Caco-2 (cell line): Measurements from ENCODE around the gene DGKB. TPM values are rescaled to one million over a fixed set of nuclear protein-coding genes. Genes with fewer than 3 reads are reported as not detected.

Source experiments
- BruUV-seq: library from RNA; stranded (reverse); fragments of 400-500 nt; replicated peaks from 2 replicates; lab custom pipeline; 2021; lab: Mats Ljungman, UMichigan
- CTCF ChIA-PET: fragments of 300-600 bp; sonication (Branson Sonifier 250); formaldehyde crosslinking; loops from one replicate; lab custom pipeline; 2022; ENCODE audit warnings: antibody characterized with exemption; lab: Charles Lee
- POLR2A ChIA-PET: fragments of 300-600 bp; sonication (Branson Sonifier 250); formaldehyde crosslinking; loops from one replicate; lab custom pipeline; 2022; ENCODE audit warnings: antibody characterized with exemption; lab: Charles Lee
- DNase-seq, 2 experiments: peaks; one replicate each; pipeline versions ENCODE4 v3.0.0 to v3.0.0-alpha.2; 2020 to 2022
- H3K27me3 ChIP-seq: replicated peaks from 2 replicates; pipeline ENCODE4 v1.6.0; 2011; ENCODE audit warnings: low read length; ENCODE audit not compliant: control insufficient read depth, insufficient read depth
- H3K36me3 ChIP-seq: 2 replicates; pipeline ENCODE4 v1.5.1; 2011; ENCODE audit warnings: low read length; ENCODE audit not compliant: control insufficient read depth, insufficient read depth
- H3K4me1 ChIP-seq: fragments of 250-450 bp; sonication (Bioruptor Pico); 2 replicates; pipeline ENCODE4 v1.5.1; 2020; ENCODE audit warnings: mild to moderate bottlenecking
- H3K4me3 ChIP-seq: 2 replicates; pipeline ENCODE4 v1.5.1; 2011; ENCODE audit warnings: low read depth, mild to moderate bottlenecking, control low read depth, low read length
- H3K9me3 ChIP-seq: fragments of 250-450 bp; sonication (Bioruptor Pico); 2 replicates; pipeline ENCODE4 v1.5.1; 2020; ENCODE audit warnings: mild to moderate bottlenecking, moderate library complexity
- H3K27ac Mint-ChIP-seq: one replicate; pipeline ENCODE4 v1.8.0; 2022; ENCODE audit warnings: mixed read lengths; ENCODE audit not compliant: unreplicated experiment
- H3K27me3 Mint-ChIP-seq: one replicate; pipeline ENCODE4 v1.8.0; 2022; ENCODE audit warnings: mixed read lengths; ENCODE audit not compliant: insufficient read depth, unreplicated experiment
- H3K36me3 Mint-ChIP-seq: one replicate; pipeline ENCODE4 v1.8.0; 2022; ENCODE audit warnings: mild to moderate bottlenecking, mixed read lengths; ENCODE audit not compliant: insufficient read depth, unreplicated experiment
- H3K4me1 Mint-ChIP-seq: one replicate; pipeline ENCODE4 v1.8.0; 2022; ENCODE audit warnings: low read depth, mixed read lengths; ENCODE audit not compliant: unreplicated experiment
- H3K4me3 Mint-ChIP-seq: one replicate; pipeline ENCODE4 v1.8.0; 2022; ENCODE audit warnings: mild to moderate bottlenecking, moderate library complexity, mixed read lengths; ENCODE audit not compliant: unreplicated experiment
- H3K9me3 Mint-ChIP-seq: one replicate; pipeline ENCODE4 v1.8.0; 2022; ENCODE audit warnings: mixed read lengths; ENCODE audit not compliant: unreplicated experiment
- intact Hi-C: fragments of 100-400 bp; cut with micrococcal nuclease; formaldehyde crosslinking; loops from one replicate; pipeline ENCODE4 v1.10.0; 2022; ENCODE audit not compliant: unreplicated experiment
- total RNA-seq: library from RNA; stranded (reverse); gene quantifications from 2 replicates; pipeline ENCODE4 v1.2.3, GENCODE V29; 2022
- TF ChIP-seq, protein P1 (sequence below), 2 experiments: fragments of 200-600 bp in 1 of 2; IDR thresholded peaks; 1 replicate in 1 of 2; 2 replicates in 1 of 2; pipeline versions ENCODE4 v1.5.1 to v1.8.0; 2011 to 2022; ENCODE audit warnings: antibody characterized with exemption in 1 of 2, control low read depth in 1 of 2, inconsistent platforms in 1 of 2, low read depth in 1 of 2, low read length in 1 of 2, mild to moderate bottlenecking in 1 of 2, moderate library complexity in 1 of 2; ENCODE audit not compliant: insufficient read depth in 1 of 2, severe bottlenecking in 1 of 2, unreplicated experiment in 1 of 2

Gene DGKB
- total RNA-seq, 1 experiment from 2014 or later = 0.39 TPM

DNA sequence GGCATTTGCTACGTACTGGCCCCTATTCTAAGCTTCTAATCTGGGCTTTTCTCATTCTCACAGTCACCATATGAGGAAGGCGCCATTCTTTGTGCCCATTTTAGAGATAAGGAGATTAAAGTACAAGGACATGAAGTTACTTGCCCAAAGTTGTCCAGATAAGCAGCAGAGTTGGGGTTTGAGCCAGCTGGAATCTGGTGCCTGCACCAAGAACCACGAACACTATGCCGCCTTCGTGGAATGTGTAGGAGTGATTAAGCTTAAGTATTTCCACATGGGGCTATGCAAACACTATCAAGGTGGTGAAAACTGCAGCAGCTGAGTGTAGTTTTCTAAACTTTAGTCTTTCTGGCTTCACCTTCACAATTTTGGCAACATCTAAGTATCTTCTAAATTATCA, 570.4 kb downstream of the DGKB start:
- TF ChIP-seq, protein P1, sequence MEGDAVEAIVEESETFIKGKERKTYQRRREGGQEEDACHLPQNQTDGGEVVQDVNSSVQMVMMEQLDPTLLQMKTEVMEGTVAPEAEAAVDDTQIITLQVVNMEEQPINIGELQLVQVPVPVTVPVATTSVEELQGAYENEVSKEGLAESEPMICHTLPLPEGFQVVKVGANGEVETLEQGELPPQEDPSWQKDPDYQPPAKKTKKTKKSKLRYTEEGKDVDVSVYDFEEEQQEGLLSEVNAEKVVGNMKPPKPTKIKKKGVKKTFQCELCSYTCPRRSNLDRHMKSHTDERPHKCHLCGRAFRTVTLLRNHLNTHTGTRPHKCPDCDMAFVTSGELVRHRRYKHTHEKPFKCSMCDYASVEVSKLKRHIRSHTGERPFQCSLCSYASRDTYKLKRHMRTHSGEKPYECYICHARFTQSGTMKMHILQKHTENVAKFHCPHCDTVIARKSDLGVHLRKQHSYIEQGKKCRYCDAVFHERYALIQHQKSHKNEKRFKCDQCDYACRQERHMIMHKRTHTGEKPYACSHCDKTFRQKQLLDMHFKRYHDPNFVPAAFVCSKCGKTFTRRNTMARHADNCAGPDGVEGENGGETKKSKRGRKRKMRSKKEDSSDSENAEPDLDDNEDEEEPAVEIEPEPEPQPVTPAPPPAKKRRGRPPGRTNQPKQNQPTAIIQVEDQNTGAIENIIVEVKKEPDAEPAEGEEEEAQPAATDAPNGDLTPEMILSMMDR (IDR thresholded peaks at IDR 0.05; ENCODE audit: insufficient read depth in 1 of 2, low read depth in 1 of 2, low read length in 1 of 2, severe bottlenecking in 1 of 2, unreplicated experiment in 1 of 2) = no peak
- Mint-ChIP-seq H3K4me1 (no peaks in the 10 kb centered on the region), H3K27me3 (no peaks in the 10 kb centered on the region), H3K36me3 (no peaks in the 10 kb centered on the region), H3K4me3 (no peak overlapping the region), H3K9me3 (no peaks in the 10 kb centered on the region), H3K27ac (no peak overlapping the region)
- Histone ChIP-seq H3K36me3 (no peaks in the 10 kb centered on the region), H3K27me3 (no peaks in the 10 kb centered on the region), H3K4me3 (no peak overlapping the region), H3K4me1 (0 out of 2 replicates have a peak, but pooled peaks cover 3% of the 10 kb centered on the region), H3K9me3 (no peaks in the 10 kb centered on the region)
- no TSS peak for BruUV-seq
- no peak for DNase-seq
- intact Hi-C loops = no loop called here
- ChIA-PET CTCF (no interaction called here), POLR2A (no interaction called here)

DNA sequence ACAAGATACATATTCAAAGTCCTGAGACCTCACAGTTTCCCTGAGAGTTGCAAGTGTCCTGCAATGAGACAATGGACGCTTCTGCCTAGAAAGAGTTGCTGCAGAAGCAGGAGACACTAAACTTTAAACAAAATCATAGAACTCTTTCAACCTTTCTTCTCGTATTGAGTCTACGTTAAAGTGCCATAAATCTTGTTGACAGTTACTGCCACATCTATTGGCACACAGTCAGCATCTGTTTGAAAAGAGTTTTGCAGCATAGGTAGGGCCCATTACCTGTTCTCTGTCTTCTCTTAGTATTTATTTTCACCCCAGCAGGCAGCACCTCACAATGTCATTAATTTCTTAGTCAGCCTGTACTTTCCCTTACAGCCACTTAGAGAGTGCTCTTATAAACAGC, 577.8 kb downstream of the DGKB start:
- TF ChIP-seq, protein P1 (IDR thresholded peaks at IDR 0.05; ENCODE audit: insufficient read depth in 1 of 2, low read depth in 1 of 2, low read length in 1 of 2, severe bottlenecking in 1 of 2, unreplicated experiment in 1 of 2) = no peak
- no peaks in the 10 kb centered on the region for H3K9me3 Mint-ChIP-seq
- no peak overlapping the region for H3K27ac Mint-ChIP-seq
- Histone ChIP-seq H3K27me3 (no peaks in the 10 kb centered on the region), H3K36me3 (no peaks in the 10 kb centered on the region), H3K4me1 (no peaks in the 10 kb centered on the region), H3K4me3 (no peak overlapping the region), H3K9me3 (no peaks in the 10 kb centered on the region)
- H3K4me3 Mint-ChIP-seq = no peak overlapping the region
- POLR2A ChIA-PET = no interaction called here
- no TSS peak for BruUV-seq
- H3K36me3 Mint-ChIP-seq = no peaks in the 10 kb centered on the region
- H3K4me1 Mint-ChIP-seq = no peaks in the 10 kb centered on the region
- intact Hi-C loops = no loop called here
- no peak for DNase-seq
- CTCF ChIA-PET = interaction anchor here (0.7 kb wide), 1 partner anchor 62 kb away, joined by 4 read pairs; no protein-coding TSS in a partner anchor
- H3K27me3 Mint-ChIP-seq = peaks cover 3% of the 10 kb centered on the region

DNA sequence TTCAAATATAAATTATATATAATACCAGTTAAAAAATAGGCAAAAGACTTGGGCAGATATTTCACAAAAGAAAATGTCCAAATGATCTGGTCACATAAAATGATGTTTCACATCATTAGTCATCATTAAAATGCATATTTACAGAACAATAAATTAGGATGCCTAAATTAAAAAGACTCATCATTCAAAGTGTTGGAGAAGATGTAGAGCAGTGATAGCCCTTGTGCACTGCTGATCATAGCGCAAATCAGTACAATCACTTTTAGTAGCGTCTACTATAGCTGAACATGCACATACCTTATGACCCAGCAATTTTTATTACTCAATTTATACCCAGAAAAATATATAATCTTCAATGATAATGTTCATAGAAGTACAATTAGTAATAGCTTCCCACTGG, 579.8 kb downstream of the DGKB start:
- Mint-ChIP-seq H3K4me3 (no peak overlapping the region), H3K27ac (no peak overlapping the region), H3K27me3 (peaks cover 3% of the 10 kb centered on the region), H3K9me3 (no peaks in the 10 kb centered on the region), H3K4me1 (no peaks in the 10 kb centered on the region), H3K36me3 (no peaks in the 10 kb centered on the region)
- Histone ChIP-seq H3K27me3 (no peaks in the 10 kb centered on the region), H3K4me1 (no peaks in the 10 kb centered on the region), H3K9me3 (no peaks in the 10 kb centered on the region), H3K4me3 (no peak overlapping the region), H3K36me3 (no peaks in the 10 kb centered on the region)
- CTCF ChIA-PET = no interaction called here
- TF ChIP-seq, protein P1 (IDR thresholded peaks at IDR 0.05; ENCODE audit: insufficient read depth in 1 of 2, low read depth in 1 of 2, low read length in 1 of 2, severe bottlenecking in 1 of 2, unreplicated experiment in 1 of 2) = no peak
- BruUV-seq = no TSS peak
- intact Hi-C loops = no loop called here
- POLR2A ChIA-PET = no interaction called here
- DNase-seq = no peak
